SK-N-SH (cell line): Measurements from ENCODE around the gene ONECUT1. TPM values are rescaled to one million over a fixed set of nuclear protein-coding genes. Genes with fewer than 3 reads are reported as not detected.

Source experiments
- CTCF ChIA-PET: fragments of 300-600, 350-600 bp; formaldehyde crosslinking; extraction: SDS; loops from one replicate; lab custom pipeline; 2021; lab: Yijun Ruan, JAX
- POLR2A ChIA-PET: fragments of 350-600 bp; sonication (Branson Sonifier 250); formaldehyde crosslinking; extraction: SDS; loops from one replicate; lab custom pipeline; 2020; ENCODE audit warnings: antibody characterized with exemption, inconsistent platforms; lab: Yijun Ruan, JAX
- DNase-seq: peaks from one replicate; pipeline ENCODE4 v3.0.0; 2012
- H2AFZ ChIP-seq: fragments of 200-600 bp; sonication (generic); 2 replicates; pipeline ENCODE4 v1.8.1; 2016; ENCODE audit warnings: antibody characterized with exemption, mild to moderate bottlenecking, low read depth
- H3F3A ChIP-seq: fragments of 200-600 bp; sonication (generic); replicated peaks from 2 replicates; pipeline ENCODE3; 2016; ENCODE audit warnings: antibody characterized with exemption, mild to moderate bottlenecking; ENCODE audit not compliant: insufficient read depth
- H3K27ac ChIP-seq, 2 experiments: fragments of 200-500 bp in 1 of 2; fragments of 200-600 bp in 1 of 2; sonication (Bioruptor generic) in 1 of 2; sonication (generic), shearing (Covaris generic) in 1 of 2; 2 replicates each; pipeline versions ENCODE4 v1.5.1 to v1.6.1; 2014 to 2016; ENCODE audit warnings: low read depth in 2 of 2, inconsistent platforms in 1 of 2, low read length in 1 of 2, mild to moderate bottlenecking in 1 of 2, mixed read lengths in 1 of 2
- H3K27me3 ChIP-seq: fragments of 200-600 bp; sonication (generic), shearing (Covaris generic); 2 replicates; pipeline ENCODE4 v1.6.1; 2016; ENCODE audit warnings: mixed run types; ENCODE audit not compliant: insufficient read depth
- H3K36me3 ChIP-seq, 2 experiments: fragments of 200-500 bp in 1 of 2; fragments of 200-600 bp in 1 of 2; sonication (Bioruptor generic) in 1 of 2; sonication (generic) in 1 of 2; replicated peaks in 1 of 2; 2 replicates each; pipeline versions ENCODE3 to v1.5.1; 2014 to 2016; ENCODE audit warnings: low read length in 1 of 2, mild to moderate bottlenecking in 1 of 2; ENCODE audit not compliant: insufficient read depth in 2 of 2, control insufficient read depth in 1 of 2
- H3K4me1 ChIP-seq, 2 experiments: fragments of 200-500 bp in 1 of 2; fragments of 200-600 bp in 1 of 2; sonication (Bioruptor generic) in 1 of 2; sonication (generic), shearing (Covaris generic) in 1 of 2; 2 replicates each; pipeline versions ENCODE4 v1.5.1 to v1.6.1; 2014 to 2016; ENCODE audit warnings: low read depth in 1 of 2, low read length in 1 of 2, mixed run types in 1 of 2; ENCODE audit not compliant: insufficient read depth in 2 of 2, control insufficient read depth in 1 of 2
- H3K4me2 ChIP-seq: fragments of 200-600 bp; sonication (generic), shearing (Covaris generic); 2 replicates; pipeline ENCODE4 v1.6.1; 2017; ENCODE audit warnings: mixed run types
- H3K4me3 ChIP-seq, 2 experiments: fragments of 200-500 bp in 1 of 2; fragments of 200-600 bp in 1 of 2; sonication (Bioruptor generic) in 1 of 2; sonication (generic), shearing (Covaris generic) in 1 of 2; 2 replicates each; pipeline versions ENCODE4 v1.5.1 to v1.8.1; 2014 to 2016; ENCODE audit warnings: low read depth in 2 of 2, inconsistent platforms in 1 of 2, low read length in 1 of 2, mild to moderate bottlenecking in 1 of 2, mixed read lengths in 1 of 2, moderate library complexity in 1 of 2
- H3K79me2 ChIP-seq: fragments of 200-600 bp; sonication (generic); 2 replicates; pipeline ENCODE4 v1.8.1; 2017; ENCODE audit warnings: mild to moderate bottlenecking; ENCODE audit not compliant: insufficient read depth
- H3K9ac ChIP-seq: fragments of 200-600 bp; sonication (generic); 2 replicates; pipeline ENCODE4 v1.6.1; 2017; ENCODE audit warnings: mixed run types
- H3K9me2 ChIP-seq: fragments of 200-600 bp; sonication (generic); 2 replicates; pipeline ENCODE4 v1.6.1; 2017; ENCODE audit warnings: mixed run types
- H3K9me3 ChIP-seq: fragments of 200-600 bp; sonication (generic); 2 replicates; pipeline ENCODE4 v1.6.1; 2017; ENCODE audit warnings: mixed run types, mild to moderate bottlenecking, moderate library complexity
- H4K20me1 ChIP-seq: fragments of 200-600 bp; sonication (generic); 2 replicates; pipeline ENCODE4 v1.6.1; 2017; ENCODE audit warnings: mild to moderate bottlenecking, mixed run types; ENCODE audit not compliant: insufficient read depth
- CHD2 ChIP-seq: fragments of 150-350 bp; IDR thresholded peaks from 2 replicates; pipeline ENCODE4 v1.6.1; 2018; ENCODE audit warnings: low read length; ENCODE audit not compliant: partially characterized antibody
- ELF1 ChIP-seq: IDR thresholded peaks from 2 replicates; pipeline ENCODE4 v1.4.0; 2012
- FOXJ3 ChIP-seq: sonication (generic); formaldehyde crosslinking; IDR thresholded peaks from 2 replicates; pipeline ENCODE4 v1.5.1; 2020; ENCODE audit warnings: mild to moderate bottlenecking, missing genetic modification reagents
- FOXM1 ChIP-seq: IDR thresholded peaks from 2 replicates; pipeline ENCODE4 v1.4.0; 2012; ENCODE audit warnings: low read depth, mild to moderate bottlenecking
- GABPA ChIP-seq: IDR thresholded peaks from 2 replicates; pipeline ENCODE4 v1.4.0; 2012; ENCODE audit warnings: low read depth, mild to moderate bottlenecking
- GATA2 ChIP-seq: sonication (generic); formaldehyde crosslinking; IDR thresholded peaks from 2 replicates; pipeline ENCODE4 v1.5.0; 2020; ENCODE audit warnings: mild to moderate bottlenecking, missing genetic modification reagents
- JUND ChIP-seq: IDR thresholded peaks from 2 replicates; pipeline ENCODE4 v1.4.0; 2012
- MAX ChIP-seq: IDR thresholded peaks from 2 replicates; pipeline ENCODE4 v1.4.0; 2012; ENCODE audit warnings: low read depth
- MEF2A ChIP-seq: IDR thresholded peaks from 2 replicates; pipeline ENCODE4 v1.4.0; 2012; ENCODE audit warnings: low read depth, borderline replicate concordance
- RCOR1 ChIP-seq: fragments of 150-350 bp; IDR thresholded peaks from 2 replicates; pipeline ENCODE4 v1.6.1; 2017; ENCODE audit warnings: antibody characterized with exemption, low read length
- RXRA ChIP-seq: IDR thresholded peaks from 2 replicates; pipeline ENCODE4 v1.4.0; 2012; ENCODE audit warnings: low read depth, mild to moderate bottlenecking, borderline replicate concordance
- TCF12 ChIP-seq: IDR thresholded peaks from 2 replicates; pipeline ENCODE4 v1.4.0; 2012
- TEAD4 ChIP-seq: IDR thresholded peaks from 2 replicates; pipeline ENCODE4 v1.4.0; 2012; ENCODE audit warnings: mild to moderate bottlenecking, borderline replicate concordance; ENCODE audit not compliant: insufficient read depth
- USF2 ChIP-seq: fragments of 150-350 bp; IDR thresholded peaks from 2 replicates; pipeline ENCODE4 v1.6.1; 2017; ENCODE audit warnings: antibody characterized with exemption, low read length, low read depth, borderline replicate concordance
- YY1 ChIP-seq: IDR thresholded peaks from 2 replicates; pipeline ENCODE4 v1.4.0; 2012; ENCODE audit warnings: low read depth, mild to moderate bottlenecking
- WGBS: methylation state at CpG from one replicate; pipeline ENCODE4 v1.1.6; 2017; ENCODE audit warnings: low lambda C conversion rate; 5-methylcytosine and 5-hydroxymethylcytosine counted together
- polyA plus RNA-seq, 3 experiments: library from polyadenylated mRNA; depleted of rRNA; stranded (reverse); fragments of >200 nt; gene quantifications; 2 replicates each; pipeline ENCODE4 v1.2.3, GENCODE V29; 2012
- TF ChIP-seq, protein P1 (sequence below): IDR thresholded peaks from 2 replicates; pipeline ENCODE4 v1.6.1; 2012; ENCODE audit warnings: mild to moderate bottlenecking, low read depth, low read length, moderate library complexity
- TF ChIP-seq, protein P2 (sequence below): IDR thresholded peaks from 2 replicates; pipeline ENCODE4; 2012

ONECUT1 gene
- polyA plus RNA-seq, 1 of the 3 experiments (the other 2 are of a cell fraction): not detected

- POLR2A ChIA-PET: no interaction called here
- H3F3A ChIP-seq: no peaks in the 10 kb centered on the region
- H3K4me3 ChIP-seq: no peak overlapping the region
- TF ChIP-seq GATA2: no peak
- no peak for TF ChIP-seq YY1
- TF ChIP-seq, protein P1, sequence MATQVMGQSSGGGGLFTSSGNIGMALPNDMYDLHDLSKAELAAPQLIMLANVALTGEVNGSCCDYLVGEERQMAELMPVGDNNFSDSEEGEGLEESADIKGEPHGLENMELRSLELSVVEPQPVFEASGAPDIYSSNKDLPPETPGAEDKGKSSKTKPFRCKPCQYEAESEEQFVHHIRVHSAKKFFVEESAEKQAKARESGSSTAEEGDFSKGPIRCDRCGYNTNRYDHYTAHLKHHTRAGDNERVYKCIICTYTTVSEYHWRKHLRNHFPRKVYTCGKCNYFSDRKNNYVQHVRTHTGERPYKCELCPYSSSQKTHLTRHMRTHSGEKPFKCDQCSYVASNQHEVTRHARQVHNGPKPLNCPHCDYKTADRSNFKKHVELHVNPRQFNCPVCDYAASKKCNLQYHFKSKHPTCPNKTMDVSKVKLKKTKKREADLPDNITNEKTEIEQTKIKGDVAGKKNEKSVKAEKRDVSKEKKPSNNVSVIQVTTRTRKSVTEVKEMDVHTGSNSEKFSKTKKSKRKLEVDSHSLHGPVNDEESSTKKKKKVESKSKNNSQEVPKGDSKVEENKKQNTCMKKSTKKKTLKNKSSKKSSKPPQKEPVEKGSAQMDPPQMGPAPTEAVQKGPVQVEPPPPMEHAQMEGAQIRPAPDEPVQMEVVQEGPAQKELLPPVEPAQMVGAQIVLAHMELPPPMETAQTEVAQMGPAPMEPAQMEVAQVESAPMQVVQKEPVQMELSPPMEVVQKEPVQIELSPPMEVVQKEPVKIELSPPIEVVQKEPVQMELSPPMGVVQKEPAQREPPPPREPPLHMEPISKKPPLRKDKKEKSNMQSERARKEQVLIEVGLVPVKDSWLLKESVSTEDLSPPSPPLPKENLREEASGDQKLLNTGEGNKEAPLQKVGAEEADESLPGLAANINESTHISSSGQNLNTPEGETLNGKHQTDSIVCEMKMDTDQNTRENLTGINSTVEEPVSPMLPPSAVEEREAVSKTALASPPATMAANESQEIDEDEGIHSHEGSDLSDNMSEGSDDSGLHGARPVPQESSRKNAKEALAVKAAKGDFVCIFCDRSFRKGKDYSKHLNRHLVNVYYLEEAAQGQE: no peak
- TF ChIP-seq USF2: no peak
- TF ChIP-seq FOXJ3: no peak
- TF ChIP-seq, protein P2, sequence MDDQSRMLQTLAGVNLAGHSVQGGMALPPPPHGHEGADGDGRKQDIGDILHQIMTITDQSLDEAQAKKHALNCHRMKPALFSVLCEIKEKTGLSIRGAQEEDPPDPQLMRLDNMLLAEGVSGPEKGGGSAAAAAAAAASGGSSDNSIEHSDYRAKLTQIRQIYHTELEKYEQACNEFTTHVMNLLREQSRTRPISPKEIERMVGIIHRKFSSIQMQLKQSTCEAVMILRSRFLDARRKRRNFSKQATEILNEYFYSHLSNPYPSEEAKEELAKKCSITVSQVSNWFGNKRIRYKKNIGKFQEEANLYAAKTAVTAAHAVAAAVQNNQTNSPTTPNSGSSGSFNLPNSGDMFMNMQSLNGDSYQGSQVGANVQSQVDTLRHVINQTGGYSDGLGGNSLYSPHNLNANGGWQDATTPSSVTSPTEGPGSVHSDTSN: no peak
- no peak for TF ChIP-seq MAX
- H4K20me1 ChIP-seq: no peaks in the 10 kb centered on the region
- DNase-seq: no peak
- H3K4me1 ChIP-seq: no peaks in the 10 kb centered on the region
- no peaks in the 10 kb centered on the region for H3K9me2 ChIP-seq
- CTCF ChIA-PET: interaction anchor here (1.0 to 3.1 kb wide), 4 partner anchors 18 to 484 kb away, joined by 3 to 10 read pairs (median 3); no protein-coding TSS in a partner anchor
- H3K36me3 ChIP-seq: no peaks in the 10 kb centered on the region
- WGBS: 51% methylated on average over 2 of the region's 2 CpGs
- no peak overlapping the region for H3K4me2 ChIP-seq
- H3K27ac ChIP-seq: no peak overlapping the region
- no peak overlapping the region for H3K9ac ChIP-seq
- no peaks in the 10 kb centered on the region for H3K79me2 ChIP-seq
- no peak overlapping the region for H2AFZ ChIP-seq
- H3K9me3 ChIP-seq: no peaks in the 10 kb centered on the region
- peaks cover 6% of the 10 kb centered on the region; the same call in 1 of the 2 replicates for H3K27me3 ChIP-seq
Measured at GRCh38 chr15:52710708-52711389, 79.3 kb downstream of the ONECUT1 start.

DNA sequence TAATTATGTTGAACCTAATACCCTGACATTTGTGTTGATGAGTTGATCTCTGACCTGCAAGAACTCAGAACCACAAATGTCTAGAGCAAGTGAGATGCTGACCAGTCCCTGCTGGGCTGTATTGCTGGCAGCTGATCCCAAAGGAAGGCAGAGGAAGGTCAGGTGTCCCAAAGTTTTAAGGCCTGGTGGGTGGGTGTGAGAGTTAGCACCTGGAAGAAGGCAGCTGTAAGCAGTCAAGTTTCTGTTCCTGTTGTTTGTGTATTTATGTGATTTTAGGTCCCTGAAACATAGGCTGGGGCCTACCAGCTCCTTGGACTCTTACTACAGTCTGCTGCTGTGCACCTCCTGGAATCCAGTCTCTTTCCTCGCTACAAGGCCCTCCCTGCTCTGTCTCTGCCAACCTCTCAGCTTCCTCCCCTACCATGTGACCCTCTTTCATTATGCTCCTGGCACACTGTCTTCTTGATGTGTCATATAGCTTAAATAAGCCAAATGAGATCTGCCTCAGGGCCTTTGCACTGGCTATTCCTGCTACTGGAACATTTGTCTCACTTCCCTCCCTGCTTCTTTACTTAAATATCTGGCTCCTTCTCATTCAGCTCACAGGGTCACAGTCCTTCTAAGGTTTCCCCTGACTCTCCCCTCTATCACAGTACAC lies 80.0 kb downstream of the ONECUT1 start:
- Histone ChIP-seq H3K27ac (no peak overlapping the region), H3K4me2 (no peak overlapping the region), H3K4me1 (no peaks in the 10 kb centered on the region), H2AFZ (no peak overlapping the region), H3K9me2 (no peaks in the 10 kb centered on the region), H3K9me3 (no peaks in the 10 kb centered on the region), H3K27me3 (peaks cover 6% of the 10 kb centered on the region; the same call in 1 of the 2 replicates), H3K9ac (no peak overlapping the region), H3F3A (no peaks in the 10 kb centered on the region), H4K20me1 (no peaks in the 10 kb centered on the region), H3K36me3 (no peaks in the 10 kb centered on the region), H3K4me3 (no peak overlapping the region), H3K79me2 (no peaks in the 10 kb centered on the region)
- ChIA-PET POLR2A (no interaction called here), CTCF (interaction anchor here (1.3 to 3.1 kb wide), 3 partner anchors 25 to 483 kb away, joined by 3 to 10 read pairs (median 3); no protein-coding TSS in a partner anchor)
- DNase-seq: no peak
- WGBS: 100% methylated on average over 1 of the region's 1 CpG
- no peak for TF ChIP-seq RXRA
- no peak for TF ChIP-seq GABPA
- TF ChIP-seq TEAD4: no peak
- no peak for TF ChIP-seq FOXM1
- TF ChIP-seq TCF12: no peak
- TF ChIP-seq, protein P1: no peak
- no peak for TF ChIP-seq CHD2
- TF ChIP-seq MEF2A: no peak
- TF ChIP-seq ELF1: no peak
- TF ChIP-seq JUND: no peak
- no peak for TF ChIP-seq RCOR1
